Astrocyte (in vitro differentiated cells and primary cell): ENCODE measurements around the gene UHRF1. TPM values are rescaled to one million over a fixed set of nuclear protein-coding genes. Genes with fewer than 3 reads are reported as not detected.
A peak's percentile ranks its signal among the peaks of the same experiment; 100 is the strongest.

Experiments used
- DNase-seq: peaks from one replicate; pipeline ENCODE4 v3.0.0-alpha.2; 2010; ENCODE audit warnings: low read depth
- FAIRE-seq: peaks from 2 replicates; lab custom pipeline; 2011; peaks lifted over from hg19 to GRCh38; lab: Jason Lieb, UNC
- H2AFZ ChIP-seq: 2 replicates; pipeline ENCODE4 v1.6.0; 2012; ENCODE audit warnings: low read depth, low read length, inconsistent platforms
- H3K27ac ChIP-seq: 2 replicates; pipeline ENCODE4 v1.5.1; 2011; ENCODE audit warnings: low read depth, low read length, inconsistent platforms
- H3K27me3 ChIP-seq: 2 replicates; pipeline ENCODE4 v1.6.0; 2011; ENCODE audit warnings: low read length, inconsistent platforms; ENCODE audit not compliant: insufficient read depth
- H3K36me3 ChIP-seq: 2 replicates; pipeline ENCODE4 v1.5.1; 2011; ENCODE audit warnings: low read length, inconsistent platforms; ENCODE audit not compliant: insufficient read depth
- H3K4me1 ChIP-seq: 2 replicates; pipeline ENCODE4 v1.5.1; 2011; ENCODE audit warnings: low read length, inconsistent platforms; ENCODE audit not compliant: insufficient read depth
- H3K4me2 ChIP-seq: 2 replicates; pipeline ENCODE4 v1.6.0; 2012; ENCODE audit warnings: low read length, inconsistent platforms
- H3K4me3 ChIP-seq: 2 replicates; pipeline ENCODE4 v1.5.1; 2011; ENCODE audit warnings: low read depth, mild to moderate bottlenecking, low read length, inconsistent platforms; ENCODE audit not compliant: insufficient read depth
- H3K79me2 ChIP-seq: 2 replicates; pipeline ENCODE4 v1.6.0; 2012; ENCODE audit warnings: mild to moderate bottlenecking, low read length, inconsistent platforms; ENCODE audit not compliant: insufficient read depth
- H3K9ac ChIP-seq: 2 replicates; pipeline ENCODE4 v1.6.0; 2012; ENCODE audit warnings: mild to moderate bottlenecking, low read length, inconsistent platforms
- H3K9me3 ChIP-seq: 2 replicates; pipeline ENCODE4 v1.5.1; 2012; ENCODE audit warnings: low read depth, mild to moderate bottlenecking, low read length, inconsistent platforms; ENCODE audit not compliant: insufficient read depth
- H4K20me1 ChIP-seq: 2 replicates; pipeline ENCODE4 v1.6.0; 2012; ENCODE audit warnings: low read length, inconsistent platforms; ENCODE audit not compliant: insufficient read depth
- H3K27ac Mint-ChIP-seq: one replicate; pipeline ENCODE4 v1.8.0; 2021; ENCODE audit warnings: mild to moderate bottlenecking, mixed read lengths; ENCODE audit not compliant: unreplicated experiment
- H3K27me3 Mint-ChIP-seq: one replicate; pipeline ENCODE4 v1.8.0; 2021; ENCODE audit warnings: low read depth, mixed read lengths; ENCODE audit not compliant: unreplicated experiment
- H3K36me3 Mint-ChIP-seq: one replicate; pipeline ENCODE4 v1.8.0; 2021; ENCODE audit warnings: low read depth, mixed read lengths; ENCODE audit not compliant: unreplicated experiment
- H3K4me1 Mint-ChIP-seq: one replicate; pipeline ENCODE4 v1.8.0; 2021; ENCODE audit warnings: low read depth, mixed read lengths; ENCODE audit not compliant: unreplicated experiment
- H3K4me3 Mint-ChIP-seq: one replicate; pipeline ENCODE4 v1.8.0; 2021; ENCODE audit warnings: mild to moderate bottlenecking, moderate library complexity, mixed read lengths; ENCODE audit not compliant: unreplicated experiment
- H3K9me3 Mint-ChIP-seq: one replicate; pipeline ENCODE4 v1.8.0; 2021; ENCODE audit warnings: mild to moderate bottlenecking, mixed read lengths; ENCODE audit not compliant: unreplicated experiment
- EZH2 ChIP-seq: IDR thresholded peaks from 2 replicates; pipeline ENCODE4 v1.6.1; 2012; ENCODE audit warnings: mild to moderate bottlenecking, low read length, inconsistent platforms; ENCODE audit not compliant: insufficient read depth
- total RNA-seq: library from RNA; stranded (reverse); gene quantifications from 2 replicates; pipeline ENCODE4 v1.2.1, GENCODE V29; 2021
- TF ChIP-seq, protein P1 (sequence below): IDR thresholded peaks from 2 replicates; pipeline ENCODE4 v1.5.1; 2011; ENCODE audit warnings: low read depth, mild to moderate bottlenecking, inconsistent platforms, low read length, moderate library complexity; ENCODE audit not compliant: insufficient read depth

The UHRF1 gene
- total RNA-seq, 1 donor from 2014 or later: 16.2 TPM

GRCh38 chr19:4908360-4908759, 941 bp upstream of the UHRF1 start:
- peaks cover 27% of the 10 kb centered on the region for H3K4me1 ChIP-seq
- peaks cover 18% of the 10 kb centered on the region for H3K79me2 ChIP-seq
- H3K27ac ChIP-seq: no peak overlapping the region
- TF ChIP-seq, protein P1, sequence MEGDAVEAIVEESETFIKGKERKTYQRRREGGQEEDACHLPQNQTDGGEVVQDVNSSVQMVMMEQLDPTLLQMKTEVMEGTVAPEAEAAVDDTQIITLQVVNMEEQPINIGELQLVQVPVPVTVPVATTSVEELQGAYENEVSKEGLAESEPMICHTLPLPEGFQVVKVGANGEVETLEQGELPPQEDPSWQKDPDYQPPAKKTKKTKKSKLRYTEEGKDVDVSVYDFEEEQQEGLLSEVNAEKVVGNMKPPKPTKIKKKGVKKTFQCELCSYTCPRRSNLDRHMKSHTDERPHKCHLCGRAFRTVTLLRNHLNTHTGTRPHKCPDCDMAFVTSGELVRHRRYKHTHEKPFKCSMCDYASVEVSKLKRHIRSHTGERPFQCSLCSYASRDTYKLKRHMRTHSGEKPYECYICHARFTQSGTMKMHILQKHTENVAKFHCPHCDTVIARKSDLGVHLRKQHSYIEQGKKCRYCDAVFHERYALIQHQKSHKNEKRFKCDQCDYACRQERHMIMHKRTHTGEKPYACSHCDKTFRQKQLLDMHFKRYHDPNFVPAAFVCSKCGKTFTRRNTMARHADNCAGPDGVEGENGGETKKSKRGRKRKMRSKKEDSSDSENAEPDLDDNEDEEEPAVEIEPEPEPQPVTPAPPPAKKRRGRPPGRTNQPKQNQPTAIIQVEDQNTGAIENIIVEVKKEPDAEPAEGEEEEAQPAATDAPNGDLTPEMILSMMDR: no peak
- no peak for TF ChIP-seq EZH2
- no peaks in the 10 kb centered on the region for H3K36me3 Mint-ChIP-seq
- peaks cover 2% of the 10 kb centered on the region for H3K27me3 ChIP-seq
- peaks cover 7% of the 10 kb centered on the region for H4K20me1 ChIP-seq
- no peaks in the 10 kb centered on the region for H3K9me3 ChIP-seq
- H3K4me2 ChIP-seq: no peak overlapping the region
- H3K27ac Mint-ChIP-seq: no peak overlapping the region
- peak overlapping the region; percentile 67 for H3K4me3 Mint-ChIP-seq
- no peak overlapping the region for H3K4me3 ChIP-seq
- no peak overlapping the region for H3K9ac ChIP-seq
- DNase-seq: no peak
- peaks cover 4% of the 10 kb centered on the region for H3K36me3 ChIP-seq
- no peak for FAIRE-seq
- no peaks in the 10 kb centered on the region for H3K9me3 Mint-ChIP-seq
- H3K4me1 Mint-ChIP-seq: peaks cover 16% of the 10 kb centered on the region
- H2AFZ ChIP-seq: no peak overlapping the region
- peaks cover 13% of the 10 kb centered on the region for H3K27me3 Mint-ChIP-seq

DNA sequence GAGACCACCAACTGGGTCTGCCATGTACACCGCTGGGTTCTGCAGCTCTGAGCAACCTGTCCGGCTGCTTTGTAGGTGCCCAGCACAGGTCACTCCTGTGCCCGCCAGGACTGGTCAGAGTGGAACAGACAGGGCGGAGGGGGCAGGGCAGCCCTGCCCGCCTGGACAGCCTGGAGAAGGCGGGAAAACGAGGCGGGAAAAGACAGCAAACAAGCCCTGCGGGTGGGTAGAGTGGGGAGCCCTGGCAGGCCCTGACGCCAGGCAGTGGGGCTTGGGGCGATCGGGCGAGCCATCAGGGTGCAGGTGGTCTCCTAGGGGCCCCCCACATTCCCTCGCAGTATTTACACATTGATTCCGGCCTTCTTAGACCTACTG, 533 bp upstream of the UHRF1 start:
- Histone ChIP-seq H3K79me2 (peaks cover 22% of the 10 kb centered on the region), H2AFZ (peak overlapping the region; percentile 55), H3K4me2 (peak overlapping the region; percentile 92), H4K20me1 (peaks cover 7% of the 10 kb centered on the region), H3K36me3 (peaks cover 4% of the 10 kb centered on the region), H3K9me3 (no peaks in the 10 kb centered on the region), H3K27me3 (peaks cover 2% of the 10 kb centered on the region), H3K4me1 (peaks cover 30% of the 10 kb centered on the region), H3K4me3 (no peak overlapping the region), H3K9ac (peak overlapping the region; percentile 92), H3K27ac (peak overlapping the region; percentile 95)
- TF ChIP-seq EZH2: no peak
- TF ChIP-seq, protein P1: no peak
- Mint-ChIP-seq H3K27ac (no peak overlapping the region), H3K4me3 (peak overlapping the region; percentile 67), H3K9me3 (no peaks in the 10 kb centered on the region), H3K27me3 (peaks cover 13% of the 10 kb centered on the region), H3K4me1 (peaks cover 16% of the 10 kb centered on the region), H3K36me3 (no peaks in the 10 kb centered on the region)
- no peak for DNase-seq
- FAIRE-seq: no peak

DNA sequence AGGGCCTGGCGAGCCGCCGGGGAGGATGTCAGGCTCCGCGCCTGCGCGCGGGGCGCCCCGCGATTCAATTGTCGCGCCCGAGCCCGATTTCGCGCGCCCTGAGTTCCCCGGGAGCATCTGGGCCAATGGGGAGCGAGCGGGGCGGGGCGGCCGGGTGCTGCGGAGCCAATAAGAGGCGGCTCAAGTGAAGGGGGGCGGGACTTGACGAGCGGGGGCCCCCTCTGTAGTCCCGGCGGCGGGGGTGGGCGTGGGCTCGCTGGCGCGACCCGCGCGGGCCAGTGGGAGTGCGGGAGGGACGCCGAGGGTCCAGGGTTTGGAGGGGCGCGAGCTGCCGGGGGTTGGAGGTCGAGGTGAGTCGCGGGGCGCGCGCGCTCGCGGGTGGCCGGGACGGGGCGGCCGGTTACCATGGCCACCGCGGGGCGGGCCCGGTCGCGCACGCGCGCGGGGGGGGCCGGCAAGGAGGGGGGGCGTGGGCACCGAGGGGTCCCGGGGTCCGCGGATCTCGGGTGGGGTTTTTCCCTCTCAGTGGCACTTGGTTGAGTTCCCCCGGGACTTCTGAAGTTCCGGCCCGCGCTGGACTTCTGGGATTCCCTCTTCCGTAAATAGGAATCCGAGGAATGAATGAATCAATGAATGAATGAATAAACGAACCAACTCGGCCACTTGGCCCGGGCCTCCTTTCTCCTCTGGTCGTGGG, 744 bp downstream of the UHRF1 start:
- Mint-ChIP-seq H3K27me3 (peaks cover 13% of the 10 kb centered on the region), H3K4me3 (peak overlapping the region; percentile 86), H3K4me1 (peaks cover 25% of the 10 kb centered on the region), H3K9me3 (no peaks in the 10 kb centered on the region), H3K36me3 (peaks cover 5% of the 10 kb centered on the region), H3K27ac (peak overlapping the region; percentile 62)
- Histone ChIP-seq H3K4me1 (peaks cover 42% of the 10 kb centered on the region), H4K20me1 (peaks cover 7% of the 10 kb centered on the region), H3K9ac (peak overlapping the region; percentile 92), H2AFZ (peak overlapping the region; percentile 59), H3K4me2 (peak overlapping the region; percentile 92), H3K4me3 (peak overlapping the region; percentile 69), H3K27ac (peak overlapping the region; percentile 95), H3K27me3 (peaks cover 2% of the 10 kb centered on the region), H3K79me2 (peaks cover 35% of the 10 kb centered on the region), H3K9me3 (no peaks in the 10 kb centered on the region), H3K36me3 (peaks cover 4% of the 10 kb centered on the region)
- TF ChIP-seq, protein P1: no peak
- no peak for TF ChIP-seq EZH2
- no peak for FAIRE-seq
- peak; percentile 70 for DNase-seq
